ENCODE results near the gene EXOC4.
A peak's percentile ranks its signal among the peaks of the same experiment; 100 is the strongest.
"Not testable (repeated sequence)": the region's sequence is repeated elsewhere in the genome, so short reads cannot be mapped to it uniquely, and the experiment has no call there.

EXOC4 gene

DNA sequence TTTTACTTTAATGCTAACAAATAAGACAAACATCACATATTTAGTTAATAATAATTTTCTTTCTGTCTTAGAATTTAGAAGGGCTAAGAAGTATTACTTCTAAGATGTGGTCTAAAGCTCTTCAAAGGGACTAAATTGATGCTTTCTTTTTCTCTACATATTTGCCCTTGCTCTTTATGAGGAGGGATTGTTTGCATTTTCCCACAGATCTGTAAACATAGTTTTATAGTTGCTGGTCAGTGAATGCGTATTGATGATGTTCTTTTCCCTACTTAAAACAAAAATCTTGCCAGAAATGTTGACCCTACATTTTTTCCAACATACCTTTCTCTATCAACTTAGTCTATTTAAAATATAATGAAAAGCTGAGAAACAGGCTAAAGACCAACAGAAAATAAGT is 501.8 kb downstream of the EXOC4 start:
- DNase-seq (ENCODE audit: low spot score): no peak

DNA sequence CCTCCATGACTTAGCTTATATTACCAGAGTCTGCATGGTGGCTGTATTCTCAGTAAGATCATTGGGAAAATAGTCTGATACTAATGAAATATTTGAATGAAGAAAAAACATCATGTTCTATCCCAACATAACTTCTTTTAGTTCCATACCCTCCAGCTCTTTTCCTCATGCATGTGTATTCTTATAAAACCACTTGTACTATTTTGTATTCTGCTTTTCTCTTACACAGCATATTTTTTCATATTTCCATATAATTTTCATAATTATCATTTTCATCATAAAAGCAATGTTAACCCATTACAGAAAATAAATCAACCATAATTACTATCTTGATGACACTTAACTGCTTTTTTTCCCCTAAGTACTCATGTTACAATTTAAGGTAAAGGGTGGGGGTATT is 503.0 kb downstream of the EXOC4 start:
- DNase-seq (ENCODE audit: low spot score): no peak

DNA sequence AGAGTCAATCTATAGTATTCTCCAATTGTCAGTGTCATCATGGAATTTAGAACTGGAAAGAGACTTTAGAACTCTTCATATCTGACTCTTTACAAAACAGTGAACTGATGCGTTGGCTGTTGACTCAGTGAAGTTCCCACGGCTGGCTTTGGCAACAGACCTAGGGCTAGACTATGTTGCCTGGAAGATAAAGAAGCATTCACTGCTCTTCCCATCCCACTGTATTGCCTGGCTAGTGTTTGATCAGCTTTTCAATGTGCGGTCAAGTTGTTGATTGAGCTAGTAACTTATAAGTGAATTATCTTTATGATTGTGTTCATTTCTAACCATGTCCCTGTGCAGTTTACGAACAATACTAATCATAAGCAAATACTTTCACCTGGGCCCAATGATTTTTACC is 508.6 kb downstream of the EXOC4 start:
- no peak for DNase-seq (ENCODE audit: low spot score)

DNA sequence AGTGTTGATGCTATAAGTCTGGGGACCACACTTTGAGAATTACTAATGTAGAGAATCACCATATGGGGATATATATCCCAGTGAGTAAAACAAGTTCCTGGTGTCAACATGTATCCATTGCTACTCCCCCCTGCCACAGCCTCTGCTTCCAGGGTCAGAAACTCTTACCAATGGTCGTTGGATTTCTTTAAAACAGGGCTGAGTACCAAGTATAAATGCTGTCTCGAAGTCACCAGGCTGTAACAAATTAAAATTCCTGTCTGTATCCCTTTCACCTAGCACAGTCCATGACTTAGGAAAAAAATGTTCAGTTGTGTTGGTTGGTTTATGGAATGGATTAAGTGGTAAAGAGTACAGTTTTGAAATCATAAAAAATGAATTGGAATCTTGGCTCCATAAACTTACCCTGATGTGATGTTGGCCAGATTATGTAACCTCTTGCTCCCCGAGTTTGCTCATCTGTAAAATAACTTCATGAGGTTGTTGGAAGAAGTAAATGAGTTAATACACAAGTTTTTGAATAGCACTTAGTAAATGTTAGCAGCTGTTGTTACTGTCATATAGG is 510.3 kb downstream of the EXOC4 start:
- peak; percentile 14 for DNase-seq (ENCODE audit: low spot score)

DNA sequence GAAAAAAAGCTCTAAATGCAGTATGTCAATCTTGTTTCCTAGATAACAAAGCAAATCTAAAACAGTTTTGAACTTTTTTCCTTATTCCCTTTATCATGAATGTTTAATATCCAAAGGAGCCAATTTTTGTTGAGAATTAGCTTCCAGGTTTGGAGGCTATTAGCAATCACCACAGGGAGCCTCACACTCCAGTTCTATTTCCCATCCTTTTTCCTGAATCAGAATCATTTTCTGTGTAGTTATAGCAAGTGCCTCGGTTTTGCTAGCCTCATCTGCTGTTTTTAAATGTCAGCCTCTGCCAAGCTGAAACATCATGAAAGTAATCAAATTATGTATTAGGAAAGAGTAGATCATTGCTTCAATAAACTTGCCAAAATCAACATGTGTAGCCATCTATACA is 516.8 kb downstream of the EXOC4 start:
- DNase-seq (ENCODE audit: low spot score): no peak

DNA sequence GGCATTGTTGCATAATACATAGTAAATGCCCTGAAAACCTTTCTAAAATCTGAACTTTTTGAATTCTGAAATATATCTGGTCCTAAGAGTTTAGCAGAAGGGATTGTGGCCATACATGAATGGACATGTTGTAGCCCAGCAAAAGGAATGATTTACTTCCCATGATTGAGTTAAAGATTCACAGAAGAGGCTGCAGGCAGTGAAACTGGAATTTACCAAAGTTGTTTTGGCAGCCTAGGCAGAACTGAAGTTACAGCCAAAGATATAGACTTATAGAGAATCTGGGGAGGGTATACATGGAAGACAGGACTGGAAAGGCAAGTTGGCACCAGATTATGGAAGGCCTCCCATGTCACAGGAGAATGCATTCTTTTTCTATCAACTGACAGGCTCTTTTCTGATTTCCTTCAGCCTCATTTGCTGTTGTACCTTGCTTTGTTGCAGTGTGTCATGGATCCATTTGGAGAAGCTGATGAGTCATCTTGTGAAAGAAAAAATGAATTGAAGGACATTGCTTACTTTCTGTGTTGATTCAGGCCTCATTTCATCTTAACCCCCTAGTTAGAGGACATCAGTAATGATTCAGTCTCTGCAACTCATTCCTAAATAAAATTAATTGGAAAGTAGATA is 518.1 kb downstream of the EXOC4 start:
- DNase-seq (ENCODE audit: low spot score): peak; percentile 11

DNA sequence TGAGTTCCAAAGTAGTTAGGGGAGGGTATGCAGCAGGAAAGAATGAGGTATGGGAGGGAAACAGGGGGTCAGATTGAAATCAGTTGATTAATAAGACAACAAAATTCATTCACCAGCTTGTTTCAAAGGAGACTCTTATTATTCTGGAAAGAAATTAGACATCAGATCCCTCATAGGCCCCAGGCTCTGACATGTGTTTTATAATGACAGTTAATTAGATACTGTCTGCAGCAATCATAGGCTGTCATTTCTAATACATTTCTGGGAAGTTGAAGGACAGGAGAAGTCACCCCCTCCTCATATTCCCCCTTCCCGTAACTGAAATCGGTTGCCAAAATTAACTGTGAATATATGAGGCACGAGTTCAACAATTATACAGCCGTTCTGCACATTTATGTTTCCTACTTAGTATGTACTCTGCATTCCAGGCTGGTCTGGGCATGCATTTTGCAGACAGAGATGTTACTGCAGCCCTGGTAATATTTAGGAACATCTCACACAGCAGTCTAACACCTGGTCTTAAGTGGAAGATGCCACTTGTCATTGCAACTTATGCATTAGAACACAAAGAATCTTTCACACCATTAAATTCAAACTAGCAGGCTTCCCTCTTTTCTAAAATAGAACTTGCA is 519.0 kb downstream of the EXOC4 start:
- DNase-seq (ENCODE audit: low spot score): no peak

DNA sequence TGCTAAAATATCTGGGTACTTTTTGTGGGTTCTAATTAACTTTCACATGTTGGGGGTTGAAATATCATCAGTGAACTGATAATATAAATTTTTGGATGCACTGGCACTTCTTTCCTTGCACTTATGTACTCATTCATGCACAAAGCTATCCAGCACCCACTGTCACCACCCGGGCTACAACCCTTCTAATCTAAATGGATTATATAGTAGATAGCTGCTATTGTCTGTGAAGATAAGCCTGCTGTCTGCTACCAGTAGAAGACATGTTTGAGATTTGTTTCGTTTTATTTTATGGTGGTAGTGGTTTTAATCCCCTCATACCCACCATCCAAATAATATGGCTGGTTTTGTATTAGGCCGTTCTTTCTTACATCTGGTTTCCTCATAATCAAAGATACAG is 520.7 kb downstream of the EXOC4 start:
- DNase-seq (ENCODE audit: low spot score): no peak

DNA sequence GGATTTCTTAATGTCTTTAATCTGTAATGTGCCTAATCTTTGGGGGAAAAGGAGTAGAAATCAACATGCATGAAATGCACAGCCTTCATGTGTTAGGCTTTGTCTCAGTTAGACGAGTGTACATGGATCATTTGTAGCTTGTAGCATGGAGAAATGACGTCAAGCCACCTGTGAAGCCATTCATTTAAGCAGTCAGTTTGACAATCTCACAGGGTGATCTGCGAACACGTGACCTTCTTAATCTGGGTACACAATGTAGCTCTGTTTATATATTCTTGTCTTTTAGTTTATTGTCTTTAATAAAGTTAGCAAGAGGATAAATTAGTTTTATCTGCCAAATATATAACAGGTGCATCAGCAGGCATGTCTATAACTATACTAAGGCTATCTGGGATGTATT is 522.3 kb downstream of the EXOC4 start:
- no peak for DNase-seq (ENCODE audit: low spot score)

DNA sequence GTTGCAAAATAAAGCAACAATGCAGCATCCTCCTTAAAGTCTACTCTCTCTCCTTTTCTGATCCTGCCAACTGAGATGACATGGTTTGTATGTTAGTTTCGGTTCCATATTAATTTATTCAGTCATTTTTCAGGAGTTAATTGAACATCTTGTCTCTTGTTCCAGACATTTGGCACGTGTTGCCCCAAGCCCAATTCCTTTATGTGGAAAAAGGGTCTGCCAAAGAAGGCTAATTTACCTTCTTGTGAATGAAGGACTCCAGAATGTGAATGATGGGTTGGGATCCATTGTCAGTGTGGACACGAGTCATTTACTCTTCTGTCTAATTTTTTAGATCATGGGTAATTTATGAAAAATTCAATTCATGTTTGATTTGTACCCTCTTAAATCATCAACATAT is 523.4 kb downstream of the EXOC4 start:
- no peak for DNase-seq (ENCODE audit: low spot score)

DNA sequence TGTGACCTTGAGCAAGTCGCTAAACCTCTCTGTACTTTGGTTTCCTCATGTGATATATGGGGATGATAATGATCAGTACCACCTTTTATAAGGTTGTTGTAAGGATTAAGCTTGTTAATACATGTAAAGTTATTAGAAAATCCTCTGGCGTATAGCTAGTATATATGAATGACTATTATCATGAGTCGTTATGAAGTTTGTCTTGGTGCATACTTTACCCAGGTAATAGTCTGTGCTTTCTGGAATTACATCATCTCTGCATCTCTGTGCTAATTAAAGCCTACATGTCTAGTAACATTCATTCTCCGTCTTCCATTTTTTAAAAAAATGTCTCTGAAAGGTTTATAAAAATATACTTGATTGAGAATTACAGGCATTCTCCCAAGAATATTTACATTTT is 524.8 kb downstream of the EXOC4 start:
- no peak for DNase-seq (ENCODE audit: low spot score)

DNA sequence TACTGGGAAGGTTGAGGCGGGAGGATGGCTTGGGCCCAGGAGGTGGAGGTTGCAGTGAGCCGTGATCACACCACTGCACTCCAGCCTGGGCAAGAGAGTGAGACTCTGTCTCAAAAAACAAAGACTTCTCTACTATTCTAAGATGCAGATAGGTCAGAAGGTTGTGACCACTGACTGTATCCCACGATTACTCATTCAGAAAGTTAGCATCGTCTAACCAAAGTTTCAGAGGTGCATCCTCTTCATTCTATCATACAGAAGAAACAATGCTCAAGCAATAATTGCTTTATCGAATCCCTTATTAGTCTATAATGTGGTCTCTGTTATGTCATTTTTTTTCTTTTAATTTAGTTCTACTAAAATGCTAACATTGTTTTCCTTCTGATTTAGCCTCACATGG is 525.6 kb downstream of the EXOC4 start:
- no peak for DNase-seq (ENCODE audit: low spot score)

DNA sequence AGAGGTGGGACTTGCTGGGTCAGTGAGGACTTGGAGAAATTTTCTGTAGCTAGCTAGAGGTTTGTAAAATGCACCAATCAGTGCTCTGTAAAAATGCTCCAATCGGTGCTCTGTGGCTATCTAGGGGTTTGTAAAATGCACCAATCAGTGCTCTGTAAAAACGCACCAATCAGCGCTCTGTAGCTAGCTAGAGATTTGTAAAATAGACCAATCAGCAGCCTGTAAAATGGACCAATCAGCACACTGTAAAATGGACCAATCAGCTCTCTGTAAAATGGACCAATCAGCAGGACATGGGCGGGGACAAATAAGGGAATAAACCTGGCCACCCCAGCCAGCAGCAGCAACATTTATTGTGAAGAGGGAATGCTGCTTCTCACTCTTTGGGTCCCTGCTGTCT is 526.7 kb downstream of the EXOC4 start:
- DNase-seq (ENCODE audit: low spot score): not testable (repeated sequence)

DNA sequence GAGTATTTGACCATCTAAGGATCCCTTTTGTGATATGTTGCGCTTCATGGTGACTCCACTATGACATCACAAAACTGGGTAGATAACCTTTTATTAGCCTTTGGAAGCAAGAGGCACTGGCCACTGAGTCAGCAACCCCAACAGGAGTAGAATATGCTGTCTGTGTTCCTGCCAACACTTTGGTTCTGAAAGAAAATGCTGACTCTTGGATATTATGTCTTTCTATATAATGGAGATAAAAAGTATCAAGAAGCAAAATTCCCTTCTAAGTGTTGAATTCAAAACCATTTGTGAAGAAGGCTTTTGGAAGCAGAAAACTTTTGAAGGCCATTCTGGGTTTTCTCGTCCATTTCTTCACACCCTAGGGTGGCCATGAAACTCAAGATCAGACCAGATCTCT is 528.0 kb downstream of the EXOC4 start:
- DNase-seq (ENCODE audit: low spot score): no peak

DNA sequence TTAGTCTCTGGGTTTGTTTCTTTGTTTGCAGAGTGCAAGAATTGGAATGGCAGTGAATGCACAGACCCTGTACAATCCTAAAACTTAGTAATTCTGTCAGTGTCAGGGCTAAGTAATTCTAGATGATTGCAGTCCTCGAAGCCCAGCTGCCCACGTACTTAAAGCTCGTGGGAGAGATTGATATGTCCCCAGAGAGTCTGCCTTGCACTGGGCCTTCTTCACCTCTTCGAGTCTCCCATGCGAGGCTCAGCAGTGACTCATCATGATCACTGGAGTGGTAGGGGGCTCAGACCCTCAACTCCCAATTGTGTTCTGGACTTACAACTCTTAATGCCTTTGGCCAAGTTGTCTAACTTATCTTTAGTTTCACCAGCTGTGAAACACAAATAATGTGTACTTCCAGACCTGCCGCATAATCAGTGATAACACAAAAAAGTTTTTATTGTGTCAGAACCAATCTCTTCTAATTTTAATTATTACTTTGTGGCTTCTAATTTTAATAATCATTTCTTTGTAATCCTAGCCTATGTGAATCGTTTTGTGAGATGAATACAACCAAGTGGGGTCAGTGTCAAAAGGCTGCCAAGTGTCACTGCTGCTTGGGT is 528.7 kb downstream of the EXOC4 start:
- DNase-seq (ENCODE audit: low spot score): no peak

DNA sequence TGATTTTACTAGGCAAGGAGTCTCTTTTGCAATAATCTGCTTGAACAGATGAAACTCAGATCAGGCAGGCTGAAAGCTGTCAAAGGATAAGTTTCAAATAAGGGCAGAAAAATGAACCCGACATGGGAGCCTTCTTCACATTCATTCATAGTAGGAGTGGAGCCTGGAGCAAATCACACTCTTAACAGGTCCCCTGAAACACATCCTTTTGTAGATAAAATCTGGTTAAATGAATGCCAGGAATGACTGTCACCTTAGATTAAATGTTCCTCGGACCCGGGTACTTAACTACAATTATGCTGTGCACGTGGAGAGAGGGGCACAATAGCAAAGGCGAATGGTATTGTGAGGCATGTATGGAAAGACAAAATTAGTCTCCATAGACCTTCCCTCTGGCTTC is 529.6 kb downstream of the EXOC4 start:
- no peak for DNase-seq (ENCODE audit: low spot score)

DNA sequence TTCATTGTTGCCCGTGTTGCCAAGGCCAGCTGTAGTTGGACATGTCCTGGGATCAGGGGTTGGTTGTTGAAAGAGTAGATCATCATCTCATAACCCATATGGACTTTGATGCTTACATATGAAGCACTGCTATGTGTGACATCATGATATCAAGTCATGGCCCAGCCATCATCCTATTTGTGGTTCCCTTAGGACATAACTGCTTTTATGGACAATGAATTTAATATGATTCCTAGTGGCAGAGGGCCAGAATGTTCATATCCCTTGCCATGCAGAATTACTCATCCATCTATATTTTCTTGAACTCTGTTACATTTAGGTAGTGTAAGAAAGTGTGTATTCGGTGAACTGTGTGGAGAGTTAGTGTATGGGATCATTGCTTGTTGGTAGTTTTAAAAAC is 530.4 kb downstream of the EXOC4 start:
- DNase-seq (ENCODE audit: low spot score): no peak

DNA sequence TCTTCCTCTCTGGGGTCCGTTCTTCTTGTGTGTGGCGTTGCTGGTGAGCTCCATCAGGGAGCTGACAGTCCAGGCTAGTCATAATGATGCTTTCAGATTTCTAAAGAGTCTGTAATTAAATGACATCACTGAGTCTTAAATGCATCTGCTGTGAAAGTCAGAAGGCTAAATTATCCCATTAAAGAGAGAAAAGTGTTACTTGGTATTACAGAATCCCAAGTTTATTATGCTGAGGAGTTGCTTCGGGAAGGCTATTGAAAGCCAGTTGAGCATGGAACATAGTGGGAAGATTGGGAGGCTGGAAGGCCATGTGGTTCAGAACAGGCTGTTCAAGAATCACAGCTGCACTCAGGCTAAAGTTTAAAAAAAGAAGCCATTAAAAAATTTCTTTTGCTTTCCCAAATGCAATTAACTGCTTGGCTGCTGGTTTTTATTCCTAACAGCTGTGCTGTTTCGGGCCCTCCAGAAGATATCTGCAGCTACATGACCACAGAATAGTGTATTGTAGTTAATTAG is 531.7 kb downstream of the EXOC4 start:
- no peak for DNase-seq (ENCODE audit: low spot score)

DNA sequence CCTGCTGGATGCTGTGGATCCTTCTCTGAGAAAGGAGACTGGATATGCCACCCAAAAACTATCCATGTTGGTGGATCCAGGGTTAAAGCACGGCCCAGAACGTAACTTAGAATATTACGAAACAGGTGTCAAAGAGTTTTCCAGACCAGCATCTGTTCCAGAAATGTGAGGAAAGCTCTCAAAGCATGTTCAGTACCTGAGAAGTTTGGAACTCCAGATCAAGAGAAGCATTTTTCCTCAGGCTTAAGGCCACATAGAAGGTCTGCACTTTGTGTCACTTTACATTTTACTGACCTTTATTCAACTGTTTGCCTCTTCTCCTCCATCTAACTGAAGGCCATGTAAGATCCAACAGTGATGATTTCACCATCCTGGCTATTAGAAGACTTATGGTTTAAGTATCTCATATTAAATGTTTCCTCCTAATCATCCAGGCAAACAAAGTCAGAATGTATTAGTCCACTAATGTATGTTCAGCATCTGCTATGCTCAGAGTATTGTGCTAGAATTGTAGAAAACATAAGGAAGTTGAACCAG is 533.6 kb downstream of the EXOC4 start:
- DNase-seq (ENCODE audit: low spot score): no peak

DNA sequence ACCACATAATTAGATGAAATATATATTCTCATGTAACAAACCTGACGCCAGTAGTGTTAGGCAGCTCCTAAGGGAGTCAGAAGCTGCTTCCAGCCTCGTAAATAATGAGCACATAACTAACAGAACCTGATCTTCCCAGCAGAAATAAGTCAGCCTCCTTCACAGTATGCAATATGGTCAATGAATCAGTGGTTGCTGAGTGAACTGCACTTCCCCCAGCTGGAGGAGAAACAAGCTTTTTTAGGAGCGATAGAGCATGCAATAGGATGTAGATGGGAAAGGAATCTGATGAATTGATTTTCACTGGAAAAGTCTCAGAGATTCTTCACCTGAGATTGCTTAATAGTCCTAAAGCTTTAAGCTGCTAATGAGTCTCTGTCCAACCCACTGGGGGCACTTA is 537.1 kb downstream of the EXOC4 start:
- peak; percentile 37 for DNase-seq (ENCODE audit: low spot score)

DNA sequence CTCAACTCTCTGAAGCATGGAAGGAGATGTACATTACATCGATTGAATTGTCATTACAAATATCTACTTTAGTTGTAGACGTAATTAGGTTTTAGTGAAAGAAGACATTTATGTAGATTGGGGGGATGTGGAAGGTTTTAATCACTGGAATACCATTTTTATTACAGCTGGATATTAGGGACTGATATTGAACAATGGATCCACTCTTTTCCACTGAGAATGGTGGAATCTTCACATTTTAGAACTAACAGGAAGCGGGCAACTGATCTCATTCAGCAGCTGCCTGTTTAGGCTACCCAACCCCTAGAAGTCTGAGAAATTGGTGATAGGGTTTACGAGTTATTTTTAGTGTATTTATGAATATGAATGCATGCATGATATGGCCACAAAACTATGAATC is 538.0 kb downstream of the EXOC4 start:
- no peak for DNase-seq (ENCODE audit: low spot score)

DNA sequence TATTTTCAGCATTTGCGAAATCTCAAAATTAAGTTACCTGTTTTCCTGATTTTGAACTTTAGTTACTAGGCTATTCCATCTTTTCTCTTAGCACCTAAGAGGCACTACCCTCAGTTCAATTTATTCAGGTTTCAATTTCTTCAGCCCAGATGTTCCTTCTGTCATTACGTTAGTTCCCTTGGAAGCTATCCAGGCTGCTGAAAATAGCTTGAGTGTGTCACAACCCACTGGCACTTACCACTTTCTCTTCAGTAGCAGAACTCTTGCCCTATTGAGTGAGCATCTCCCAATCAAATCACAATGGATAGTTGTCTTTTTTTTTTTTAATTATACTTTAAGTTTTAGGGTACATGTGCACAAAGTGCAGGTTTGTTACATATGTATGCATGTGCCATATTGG is 541.6 kb downstream of the EXOC4 start:
- peak; percentile 35 for DNase-seq (ENCODE audit: low spot score)

DNA sequence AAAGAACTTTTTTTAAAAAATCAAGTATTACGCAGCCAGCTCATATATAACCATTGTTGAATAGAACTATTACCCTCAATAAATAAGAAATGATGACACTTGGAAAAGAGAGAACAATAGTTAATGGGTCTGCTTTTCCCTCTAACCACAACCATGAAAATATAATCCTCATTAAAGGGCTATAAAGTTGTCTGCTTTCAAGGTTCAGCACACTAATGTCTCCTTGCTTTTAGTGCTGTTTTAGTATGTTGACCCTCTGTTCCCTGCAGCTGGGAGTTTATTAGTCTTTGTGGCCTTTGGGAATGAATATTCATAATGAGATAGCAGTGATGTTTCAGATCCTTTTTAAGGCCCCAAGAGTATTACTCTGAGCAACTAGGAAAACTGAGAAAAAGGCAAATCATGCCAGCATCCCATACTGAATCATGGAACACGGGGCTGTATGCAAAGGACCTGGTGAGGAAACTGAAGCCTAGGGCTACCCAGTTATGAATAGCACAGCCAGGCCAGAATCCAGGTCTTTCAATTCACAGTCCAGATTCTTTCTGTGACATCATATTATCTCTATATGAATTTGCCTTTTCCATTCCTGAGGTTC is 542.3 kb downstream of the EXOC4 start:
- no peak for DNase-seq (ENCODE audit: low spot score)
